ENCODE measurements around the gene STRN4.

The STRN4 gene

GRCh38 chr19:46784262-46785053 lies 38.2 kb upstream of the STRN4 start:
- Histone ChIP-seq H2AK5ac (ENCODE audit: low read length, severe bottlenecking) (peak overlapping the region; percentile 49), H3K4me1 (ENCODE audit: control insufficient read depth, insufficient read depth, low read depth, low read length) (peaks cover 36% of the 10 kb centered on the region), H2BK5ac (ENCODE audit: low read depth, low read length, poor library complexity, severe bottlenecking) (no peak overlapping the region), H3K4me2 (ENCODE audit: low read length, poor library complexity, severe bottlenecking) (peak overlapping the region; percentile 68), H3K27me3 (ENCODE audit: control insufficient read depth in 1 of 2, insufficient read depth in 1 of 2, low read length in 2 of 2) (no peaks in the 10 kb centered on the region), H4K91ac (ENCODE audit: low read length) (peak overlapping the region; percentile 5), H3K4me3 (ENCODE audit: insufficient read depth in 1 of 2, low read depth in 1 of 2, low read length in 2 of 2) (peak overlapping the region in 1 of 2 experiments; percentile 97), H3K4ac (ENCODE audit: low read depth in 1 of 2, low read length in 2 of 2) (peak overlapping the region; percentile 78 to 89), H3K9ac (ENCODE audit: low read length) (peak overlapping the region; percentile 98), H3K27ac (ENCODE audit: low read length, poor library complexity, severe bottlenecking) (peak overlapping the region; percentile 66), H3K9me3 (ENCODE audit: control insufficient read depth, low read length) (no peaks in the 10 kb centered on the region), H3K23ac (ENCODE audit: low read length in 2 of 2) (peak overlapping the region in 1 of 2 experiments; percentile 83), H2BK15ac (ENCODE audit: low read depth, poor library complexity, severe bottlenecking) (peak overlapping the region; percentile 62), H2BK120ac (ENCODE audit: low read depth, low read length) (peak overlapping the region; percentile 76), H2BK12ac (ENCODE audit: low read length in 2 of 2) (peak overlapping the region; percentile 75 to 84), H3K79me1 (replicated peaks; ENCODE audit: low read length, poor library complexity, severe bottlenecking) (peaks cover 23% of the 10 kb centered on the region), H3K14ac (ENCODE audit: low read length in 2 of 2) (peak overlapping the region in 1 of 2 experiments; percentile 0), H3K36me3 (ENCODE audit: control insufficient read depth in 1 of 2, insufficient read depth in 2 of 2, low read depth in 1 of 2, low read length in 2 of 2) (peaks cover 34 to 35% of the 10 kb centered on the region in 2 experiments), H4K8ac (ENCODE audit: low read length) (peak overlapping the region; percentile 93), H3K18ac (ENCODE audit: low read depth in 1 of 2, low read length in 2 of 2) (peak overlapping the region; percentile 11 to 81), H2AFZ (ENCODE audit: low read depth, low read length) (no peak overlapping the region)
- peak; percentile 93 for DNase-seq
- 26% methylated on average over 11 of the region's 17 CpGs for WGBS

- WGBS, result 85% methylated on average over 2 of the region's 2 CpGs
- Histone ChIP-seq H2AK5ac (ENCODE audit: low read length, severe bottlenecking) (peak overlapping the region; percentile 49), H3K27me3 (ENCODE audit: control insufficient read depth in 1 of 2, insufficient read depth in 1 of 2, low read length in 2 of 2) (no peaks in the 10 kb centered on the region), H3K18ac (ENCODE audit: low read depth in 1 of 2, low read length in 2 of 2) (peak overlapping the region in 1 of 2 experiments; percentile 55), H3K9ac (ENCODE audit: low read length) (peak overlapping the region; percentile 98), H3K79me1 (replicated peaks; ENCODE audit: low read length, poor library complexity, severe bottlenecking) (peaks cover 25% of the 10 kb centered on the region), H3K23ac (ENCODE audit: low read length in 2 of 2) (peak overlapping the region in 1 of 2 experiments; percentile 91), H2BK15ac (ENCODE audit: low read depth, poor library complexity, severe bottlenecking) (no peak overlapping the region), H3K4me1 (ENCODE audit: control insufficient read depth, insufficient read depth, low read depth, low read length) (peaks cover 36% of the 10 kb centered on the region), H3K4me3 (ENCODE audit: insufficient read depth in 1 of 2, low read depth in 1 of 2, low read length in 2 of 2) (peak overlapping the region in 1 of 2 experiments; percentile 97), H3K4me2 (ENCODE audit: low read length, poor library complexity, severe bottlenecking) (no peak overlapping the region), H2BK5ac (ENCODE audit: low read depth, low read length, poor library complexity, severe bottlenecking) (no peak overlapping the region), H3K36me3 (ENCODE audit: control insufficient read depth in 1 of 2, insufficient read depth in 2 of 2, low read depth in 1 of 2, low read length in 2 of 2) (peaks cover 41% of the 10 kb centered on the region in 2 experiments), H2BK120ac (ENCODE audit: low read depth, low read length) (peak overlapping the region; percentile 76), H3K9me3 (ENCODE audit: control insufficient read depth, low read length) (no peaks in the 10 kb centered on the region), H2AFZ (ENCODE audit: low read depth, low read length) (no peak overlapping the region), H3K4ac (ENCODE audit: low read depth in 1 of 2, low read length in 2 of 2) (peak overlapping the region in 1 of 2 experiments; percentile 89), H2BK12ac (ENCODE audit: low read length in 2 of 2) (peak overlapping the region in 1 of 2 experiments; percentile 75), H4K91ac (ENCODE audit: low read length) (peak overlapping the region; percentile 45), H3K14ac (ENCODE audit: low read length in 2 of 2) (no peak overlapping the region), H3K27ac (ENCODE audit: low read length, poor library complexity, severe bottlenecking) (peak overlapping the region; percentile 66), H4K8ac (ENCODE audit: low read length) (no peak overlapping the region)
- no peak for DNase-seq
These were observed 37.4 kb upstream of the STRN4 start for GRCh38 chr19:46783670-46784069.

GRCh38 chr19:46782355-46783019 lies 36.2 kb upstream of the STRN4 start:
- no peak overlapping the region for H3K9ac ChIP-seq (ENCODE audit: low read length)
- peak overlapping the region in 1 of 2 experiments; percentile 3 for H3K23ac ChIP-seq (ENCODE audit: low read length in 2 of 2)
- no peak overlapping the region for H2AFZ ChIP-seq (ENCODE audit: low read depth, low read length)
- no peak overlapping the region for H3K4me2 ChIP-seq (ENCODE audit: low read length, poor library complexity, severe bottlenecking)
- peak overlapping the region; percentile 75 for H2AK5ac ChIP-seq (ENCODE audit: low read length, severe bottlenecking)
- H2BK120ac ChIP-seq (ENCODE audit: low read depth, low read length), result no peak overlapping the region
- peaks cover 29% of the 10 kb centered on the region for H3K79me1 ChIP-seq (replicated peaks; ENCODE audit: low read length, poor library complexity, severe bottlenecking)
- H3K27ac ChIP-seq (ENCODE audit: low read length, poor library complexity, severe bottlenecking), result no peak overlapping the region
- H3K4me1 ChIP-seq (ENCODE audit: control insufficient read depth, insufficient read depth, low read depth, low read length), result peaks cover 33% of the 10 kb centered on the region
- WGBS, result 98% methylated on average over 7 of the region's 7 CpGs
- no peak overlapping the region for H3K4ac ChIP-seq (ENCODE audit: low read depth in 1 of 2, low read length in 2 of 2)
- DNase-seq, result no peak
- no peaks in the 10 kb centered on the region for H3K27me3 ChIP-seq (ENCODE audit: control insufficient read depth in 1 of 2, insufficient read depth in 1 of 2, low read length in 2 of 2)
- H3K4me3 ChIP-seq (ENCODE audit: insufficient read depth in 1 of 2, low read depth in 1 of 2, low read length in 2 of 2), result no peak overlapping the region
- H2BK12ac ChIP-seq (ENCODE audit: low read length in 2 of 2), result peak overlapping the region; percentile 28 to 49
- H3K9me3 ChIP-seq (ENCODE audit: control insufficient read depth, low read length), result no peaks in the 10 kb centered on the region
- peaks cover 52% of the 10 kb centered on the region in 2 experiments for H3K36me3 ChIP-seq (ENCODE audit: control insufficient read depth in 1 of 2, insufficient read depth in 2 of 2, low read depth in 1 of 2, low read length in 2 of 2)
- no peak overlapping the region for H3K18ac ChIP-seq (ENCODE audit: low read depth in 1 of 2, low read length in 2 of 2)
- peak overlapping the region in 1 of 2 experiments; percentile 53 for H3K14ac ChIP-seq (ENCODE audit: low read length in 2 of 2)
- H4K91ac ChIP-seq (ENCODE audit: low read length), result no peak overlapping the region
- no peak overlapping the region for H2BK15ac ChIP-seq (ENCODE audit: low read depth, poor library complexity, severe bottlenecking)
- no peak overlapping the region for H2BK5ac ChIP-seq (ENCODE audit: low read depth, low read length, poor library complexity, severe bottlenecking)
- no peak overlapping the region for H4K8ac ChIP-seq (ENCODE audit: low read length)
